Chondrocyte (in vitro differentiated cells): Measurements from ENCODE around the gene FAM81A. TPM values are rescaled to one million over a fixed set of nuclear protein-coding genes. Genes with fewer than 3 reads are reported as not detected.

Experiments
- DNase-seq: peaks from one replicate; pipeline ENCODE4 v3.0.0; 2021; ENCODE audit warnings: mixed read lengths, low spot score
- H3K27ac Mint-ChIP-seq: one replicate; pipeline ENCODE4 v1.8.0; 2021; ENCODE audit warnings: mild to moderate bottlenecking, moderate library complexity, mixed read lengths; ENCODE audit not compliant: unreplicated experiment
- H3K27me3 Mint-ChIP-seq: 2 replicates; pipeline ENCODE4 v1.8.0; 2021; ENCODE audit warnings: low read depth, mixed read lengths
- H3K36me3 Mint-ChIP-seq: 2 replicates; pipeline ENCODE4 v1.8.0; 2021; ENCODE audit warnings: low read depth, mixed read lengths
- H3K4me1 Mint-ChIP-seq: 2 replicates; pipeline ENCODE4 v1.8.0; 2021; ENCODE audit warnings: low read depth, mild to moderate bottlenecking, mixed read lengths
- H3K4me3 Mint-ChIP-seq: one replicate; pipeline ENCODE4 v1.8.0; 2021; ENCODE audit warnings: mild to moderate bottlenecking, moderate library complexity, mixed read lengths; ENCODE audit not compliant: unreplicated experiment
- H3K9me3 Mint-ChIP-seq: 2 replicates; pipeline ENCODE4 v1.8.0; 2021; ENCODE audit warnings: low read depth, mixed read lengths
- total RNA-seq: library from RNA; stranded (reverse); gene quantifications from 3 replicates; pipeline ENCODE4 v1.2.1, GENCODE V29; 2021
- TF ChIP-seq, protein P1 (sequence below): fragments of 200-600 bp; sonication (generic); IDR thresholded peaks from 2 replicates; pipeline ENCODE4 v1.5.0; 2021; ENCODE audit warnings: antibody characterized with exemption, mild to moderate bottlenecking, moderate library complexity

FAM81A gene
- total RNA-seq, 1 donor from 2014 or later = 0.15 TPM

DNA sequence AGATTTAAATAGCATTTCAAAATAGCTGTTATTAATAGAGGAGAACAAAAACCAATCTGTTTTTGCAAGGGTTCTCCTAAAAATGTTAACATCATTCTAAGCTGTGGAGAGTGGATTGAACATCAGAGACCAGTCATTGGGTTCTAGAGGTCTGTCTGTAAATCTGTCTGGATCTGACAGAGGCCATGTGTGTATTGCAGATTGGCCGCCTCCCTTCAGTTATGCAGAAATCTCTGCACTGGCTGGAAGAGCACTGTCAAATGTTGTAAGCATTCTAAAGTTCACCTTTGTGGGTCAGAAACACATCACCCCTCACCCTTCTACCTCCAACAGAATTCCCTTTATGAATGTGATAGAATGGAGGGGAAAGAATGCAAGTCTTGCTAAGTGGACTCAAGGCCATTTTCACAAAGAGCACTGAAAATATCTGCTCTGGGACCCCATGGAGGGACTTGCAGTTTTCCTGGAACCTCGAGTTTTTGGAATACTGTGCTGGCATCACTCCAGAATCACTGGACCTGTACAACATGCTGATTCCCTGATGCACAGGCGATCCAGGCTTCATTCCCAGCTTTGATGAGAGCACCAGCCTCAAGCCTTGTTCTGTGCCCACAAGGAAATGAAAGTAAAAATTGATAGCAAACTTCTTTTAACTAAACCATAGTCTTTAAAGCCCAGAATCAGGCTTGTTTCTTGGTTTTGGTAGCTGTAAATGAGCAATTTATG, 8.4 kb downstream of the FAM81A start:
- Mint-ChIP-seq H3K36me3 (no peaks in the 10 kb centered on the region), H3K4me1 (no peaks in the 10 kb centered on the region), H3K4me3 (no peak overlapping the region), H3K27ac (no peak overlapping the region), H3K9me3 (no peaks in the 10 kb centered on the region), H3K27me3 (peaks cover 27% of the 10 kb centered on the region)
- TF ChIP-seq, protein P1, sequence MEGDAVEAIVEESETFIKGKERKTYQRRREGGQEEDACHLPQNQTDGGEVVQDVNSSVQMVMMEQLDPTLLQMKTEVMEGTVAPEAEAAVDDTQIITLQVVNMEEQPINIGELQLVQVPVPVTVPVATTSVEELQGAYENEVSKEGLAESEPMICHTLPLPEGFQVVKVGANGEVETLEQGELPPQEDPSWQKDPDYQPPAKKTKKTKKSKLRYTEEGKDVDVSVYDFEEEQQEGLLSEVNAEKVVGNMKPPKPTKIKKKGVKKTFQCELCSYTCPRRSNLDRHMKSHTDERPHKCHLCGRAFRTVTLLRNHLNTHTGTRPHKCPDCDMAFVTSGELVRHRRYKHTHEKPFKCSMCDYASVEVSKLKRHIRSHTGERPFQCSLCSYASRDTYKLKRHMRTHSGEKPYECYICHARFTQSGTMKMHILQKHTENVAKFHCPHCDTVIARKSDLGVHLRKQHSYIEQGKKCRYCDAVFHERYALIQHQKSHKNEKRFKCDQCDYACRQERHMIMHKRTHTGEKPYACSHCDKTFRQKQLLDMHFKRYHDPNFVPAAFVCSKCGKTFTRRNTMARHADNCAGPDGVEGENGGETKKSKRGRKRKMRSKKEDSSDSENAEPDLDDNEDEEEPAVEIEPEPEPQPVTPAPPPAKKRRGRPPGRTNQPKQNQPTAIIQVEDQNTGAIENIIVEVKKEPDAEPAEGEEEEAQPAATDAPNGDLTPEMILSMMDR = no peak
- no peak for DNase-seq

DNA sequence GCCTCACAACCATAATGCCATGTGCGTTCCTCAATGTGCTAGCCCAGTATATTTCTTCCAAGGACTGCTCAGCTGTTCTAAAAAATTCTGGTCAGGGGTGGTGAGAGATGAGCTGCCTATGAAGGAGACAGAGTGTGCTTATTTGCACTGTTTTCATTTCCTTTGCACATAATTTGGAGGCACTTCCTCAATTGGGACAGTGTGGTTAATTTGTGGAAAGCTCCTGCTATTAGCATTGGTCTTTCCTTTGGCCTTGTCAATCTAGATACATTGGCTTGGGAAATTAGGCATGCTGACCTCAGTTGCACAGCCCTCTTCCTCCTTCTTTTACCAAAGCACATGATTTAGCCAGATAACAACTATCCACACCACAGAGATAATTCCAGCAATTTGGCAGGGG, 9.4 kb downstream of the FAM81A start:
- DNase-seq = no peak

DNA sequence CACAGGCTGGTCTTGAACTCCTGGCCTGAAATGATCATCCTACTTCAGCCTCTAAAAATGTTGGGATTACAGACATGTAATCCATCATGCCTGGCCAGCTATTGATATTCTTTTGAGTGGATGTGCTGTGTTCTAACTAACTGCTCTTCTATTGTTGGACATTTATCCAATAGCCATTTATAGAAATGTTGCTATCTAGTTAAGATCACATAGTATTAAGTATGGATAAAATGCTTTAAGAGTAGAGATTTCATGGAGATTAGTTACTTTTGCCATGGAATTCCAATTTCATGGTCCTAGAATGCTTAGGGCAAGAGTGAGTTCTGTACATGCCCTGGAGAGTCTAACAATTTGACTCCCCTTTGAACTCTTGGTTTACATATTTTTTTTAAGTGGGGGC, 10.9 kb downstream of the FAM81A start:
- DNase-seq = no peak
- no peak overlapping the region for H3K27ac Mint-ChIP-seq
- no peaks in the 10 kb centered on the region for H3K4me1 Mint-ChIP-seq
- no peaks in the 10 kb centered on the region for H3K36me3 Mint-ChIP-seq
- TF ChIP-seq, protein P1 = no peak
- no peaks in the 10 kb centered on the region for H3K9me3 Mint-ChIP-seq
- H3K4me3 Mint-ChIP-seq = no peak overlapping the region
- peaks cover 21% of the 10 kb centered on the region for H3K27me3 Mint-ChIP-seq

More for the DNA sequence above, 9.4 kb downstream of the FAM81A start:
- TF ChIP-seq, protein P1 = no peak
- Mint-ChIP-seq H3K9me3 (no peaks in the 10 kb centered on the region), H3K27me3 (peaks cover 22% of the 10 kb centered on the region), H3K4me3 (no peak overlapping the region), H3K27ac (no peak overlapping the region), H3K36me3 (no peaks in the 10 kb centered on the region), H3K4me1 (no peaks in the 10 kb centered on the region)

DNA sequence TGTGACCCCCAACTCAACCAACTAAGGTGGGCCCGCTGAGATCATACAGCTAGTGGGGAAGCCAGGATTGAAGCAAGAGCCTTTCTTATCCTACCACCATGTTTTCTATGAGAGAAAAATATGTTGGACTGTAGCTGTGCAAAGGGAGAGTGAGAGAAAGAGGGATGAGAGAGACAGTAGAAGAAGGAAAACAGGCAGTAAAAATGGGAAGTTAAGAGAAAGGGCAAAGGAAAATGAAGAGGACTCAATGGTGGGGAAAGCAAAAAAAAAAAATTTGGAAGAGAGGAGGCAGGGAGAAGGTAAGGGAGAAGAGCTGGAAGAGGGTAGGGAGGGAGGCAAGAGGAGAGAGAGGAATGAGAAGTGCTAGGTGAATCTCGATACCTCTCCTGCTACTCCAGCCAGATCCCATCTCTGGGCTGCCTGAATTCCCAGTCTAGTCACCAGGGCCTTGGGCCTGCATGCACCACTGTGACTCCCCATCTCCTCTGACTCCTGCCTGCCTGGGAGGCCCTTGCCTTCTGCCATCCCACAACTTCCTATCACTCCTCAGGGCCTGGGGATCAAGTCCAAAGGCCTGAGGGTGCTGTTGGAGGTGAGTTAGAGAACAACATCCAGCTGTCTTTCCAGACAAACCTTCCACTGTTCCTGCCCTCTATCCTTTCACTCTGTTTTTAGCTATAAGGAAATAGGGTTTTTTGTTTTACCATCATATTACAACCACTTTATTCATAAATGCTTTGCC, 15.7 kb downstream of the FAM81A start:
- Mint-ChIP-seq H3K36me3 (no peaks in the 10 kb centered on the region), H3K4me1 (no peaks in the 10 kb centered on the region), H3K4me3 (no peak overlapping the region), H3K27ac (no peak overlapping the region), H3K27me3 (peaks cover 17% of the 10 kb centered on the region), H3K9me3 (no peaks in the 10 kb centered on the region)
- TF ChIP-seq, protein P1 = no peak
- DNase-seq = no peak

DNA sequence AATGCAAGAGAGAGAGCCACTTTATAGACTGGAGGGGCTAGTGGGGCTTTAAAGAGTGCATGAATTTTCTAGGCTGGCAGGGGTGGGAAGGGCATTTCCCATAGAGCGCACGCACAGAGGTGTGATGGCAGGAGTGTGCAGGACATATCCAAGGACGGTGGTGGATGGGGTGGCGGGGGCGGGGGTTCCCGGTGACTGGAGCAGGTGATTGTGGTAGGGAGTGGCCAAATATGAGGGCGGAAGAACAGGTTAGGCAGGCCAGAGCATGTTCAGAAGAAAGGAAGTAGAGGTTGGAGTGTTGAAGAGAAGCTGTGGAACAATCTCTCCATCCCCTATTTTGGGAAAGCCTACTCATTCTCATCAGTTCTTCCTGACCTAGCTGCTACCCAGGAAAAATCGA, 18.1 kb downstream of the FAM81A start:
- Mint-ChIP-seq H3K27me3 (peaks cover 16% of the 10 kb centered on the region), H3K27ac (no peak overlapping the region), H3K9me3 (no peaks in the 10 kb centered on the region)

More for the DNA sequence above, 18.1 kb downstream of the FAM81A start:
- DNase-seq = no peak
- Mint-ChIP-seq H3K36me3 (no peaks in the 10 kb centered on the region), H3K4me1 (no peaks in the 10 kb centered on the region), H3K4me3 (no peak overlapping the region)
- TF ChIP-seq, protein P1 = no peak
